ENCODE results near the gene HCRTR1. TPM values are rescaled to one million over a fixed set of nuclear protein-coding genes. Genes with fewer than 3 reads are reported as not detected.

Gene HCRTR1
- total RNA-seq, 4 donors from 2014 or later = 0.45 to 1.8 (median 1.7) TPM; not detected in 1

GRCh38 chr1:31573261-31573660 lies 44.2 kb upstream of the HCRTR1 start:
- 91% methylated on average over 8 of the region's 8 CpGs for WGBS

GRCh38 chr1:31574749-31575368 lies 42.6 kb upstream of the HCRTR1 start:
- no peak for TF ChIP-seq POLR2A (IDR thresholded peaks at IDR 0.05; ENCODE audit: low read depth)
- no peak for TF ChIP-seq POLR2AphosphoS5 (IDR thresholded peaks at IDR 0.05)
- no peak for TF ChIP-seq EP300 (IDR thresholded peaks at IDR 0.05)
- TF ChIP-seq, protein P1, sequence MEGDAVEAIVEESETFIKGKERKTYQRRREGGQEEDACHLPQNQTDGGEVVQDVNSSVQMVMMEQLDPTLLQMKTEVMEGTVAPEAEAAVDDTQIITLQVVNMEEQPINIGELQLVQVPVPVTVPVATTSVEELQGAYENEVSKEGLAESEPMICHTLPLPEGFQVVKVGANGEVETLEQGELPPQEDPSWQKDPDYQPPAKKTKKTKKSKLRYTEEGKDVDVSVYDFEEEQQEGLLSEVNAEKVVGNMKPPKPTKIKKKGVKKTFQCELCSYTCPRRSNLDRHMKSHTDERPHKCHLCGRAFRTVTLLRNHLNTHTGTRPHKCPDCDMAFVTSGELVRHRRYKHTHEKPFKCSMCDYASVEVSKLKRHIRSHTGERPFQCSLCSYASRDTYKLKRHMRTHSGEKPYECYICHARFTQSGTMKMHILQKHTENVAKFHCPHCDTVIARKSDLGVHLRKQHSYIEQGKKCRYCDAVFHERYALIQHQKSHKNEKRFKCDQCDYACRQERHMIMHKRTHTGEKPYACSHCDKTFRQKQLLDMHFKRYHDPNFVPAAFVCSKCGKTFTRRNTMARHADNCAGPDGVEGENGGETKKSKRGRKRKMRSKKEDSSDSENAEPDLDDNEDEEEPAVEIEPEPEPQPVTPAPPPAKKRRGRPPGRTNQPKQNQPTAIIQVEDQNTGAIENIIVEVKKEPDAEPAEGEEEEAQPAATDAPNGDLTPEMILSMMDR (IDR thresholded peaks at IDR 0.05) = no peak
- intact Hi-C loops (cut with DNase I) = no loop called here
- peaks cover 0 to 22% (median 0%) of the 10 kb centered on the region in 4 donors for H3K36me3 ChIP-seq
- peaks cover 46 to 68% (median 58%) of the 10 kb centered on the region in 4 donors for H3K4me1 ChIP-seq
- H3K9me3 ChIP-seq = no peaks in the 10 kb centered on the region
- H3K27ac ChIP-seq (replicated peaks in 1 of 4) = peak overlapping the region; percentile 92 to 96 (median 94)
- H3K27me3 ChIP-seq = no peaks in the 10 kb centered on the region
- 54% methylated on average over 10 of the region's 10 CpGs for WGBS
- H3K4me3 ChIP-seq = no peak overlapping the region
- DNase-seq (ENCODE audit: extremely low spot score) = peak; percentile 84

More at GRCh38 chr1:31573261-31573660, 44.2 kb upstream of the HCRTR1 start:
- no peak for TF ChIP-seq POLR2A (IDR thresholded peaks at IDR 0.05; ENCODE audit: low read depth)
- TF ChIP-seq POLR2AphosphoS5 (IDR thresholded peaks at IDR 0.05) = no peak
- no peak for TF ChIP-seq EP300 (IDR thresholded peaks at IDR 0.05)
- TF ChIP-seq, protein P1 (IDR thresholded peaks at IDR 0.05) = no peak
- peak overlapping the region; percentile 92 to 96 (median 94) for H3K27ac ChIP-seq (replicated peaks in 1 of 4)
- peak; percentile 79 for DNase-seq (ENCODE audit: extremely low spot score)
- H3K4me3 ChIP-seq = no peak overlapping the region
- H3K9me3 ChIP-seq = no peaks in the 10 kb centered on the region
- peaks cover 42 to 57% (median 49%) of the 10 kb centered on the region in 4 donors for H3K4me1 ChIP-seq
- H3K27me3 ChIP-seq = no peaks in the 10 kb centered on the region
- peaks cover 0 to 12% (median 0%) of the 10 kb centered on the region in 4 donors for H3K36me3 ChIP-seq
- intact Hi-C loops (cut with DNase I) = no loop called here

DNA sequence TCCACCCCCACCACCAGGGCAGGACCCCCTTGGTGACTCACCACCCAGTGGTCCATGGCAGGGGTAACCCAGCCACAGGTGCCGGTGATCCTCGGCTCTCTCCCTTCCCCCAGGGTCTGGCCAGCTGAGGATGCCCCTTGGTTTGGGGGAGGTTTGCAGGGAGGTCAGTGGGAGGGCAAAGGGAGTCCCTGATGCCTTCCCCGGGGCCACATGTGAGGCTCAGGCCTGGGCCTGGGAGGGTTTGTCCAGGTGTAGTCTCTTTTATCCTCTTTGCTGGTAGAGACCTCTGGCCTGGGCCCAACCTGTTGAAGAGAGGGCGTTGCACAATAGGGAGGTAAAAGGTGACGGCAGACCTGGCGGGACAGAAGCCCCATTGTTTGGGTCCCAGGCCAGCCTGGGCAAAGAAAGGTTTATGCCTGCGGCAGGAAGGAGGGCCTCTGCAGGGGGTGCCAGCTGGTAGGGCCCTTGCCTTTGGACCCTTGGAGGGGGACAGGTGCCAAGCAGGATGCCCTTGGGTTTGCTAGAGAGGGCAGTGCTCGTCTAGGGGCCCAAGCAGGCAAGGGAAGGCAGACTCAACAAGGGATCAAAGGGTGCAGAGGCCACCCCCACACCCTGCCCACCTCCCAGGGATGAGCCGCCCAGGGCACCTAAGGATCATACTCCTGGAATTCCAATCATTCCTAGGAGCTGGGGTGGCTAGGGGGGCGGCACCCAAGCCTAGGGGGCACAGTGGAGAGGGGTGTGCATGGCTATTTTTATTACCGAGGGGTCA lies 41.9 kb upstream of the HCRTR1 start:
- no peak for DNase-seq (ENCODE audit: extremely low spot score)
- peak overlapping the region; percentile 92 to 96 (median 94) for H3K27ac ChIP-seq (replicated peaks in 1 of 4)
- TF ChIP-seq EP300 (IDR thresholded peaks at IDR 0.05) = no peak
- TF ChIP-seq POLR2A (IDR thresholded peaks at IDR 0.05; ENCODE audit: low read depth) = no peak
- TF ChIP-seq, protein P1 (IDR thresholded peaks at IDR 0.05) = no peak
- 72% methylated on average over 8 of the region's 11 CpGs for WGBS
- H3K36me3 ChIP-seq = peaks cover 0 to 24% (median 0%) of the 10 kb centered on the region in 4 donors
- H3K9me3 ChIP-seq = no peaks in the 10 kb centered on the region
- H3K27me3 ChIP-seq = no peaks in the 10 kb centered on the region
- H3K4me1 ChIP-seq = peaks cover 49 to 75% (median 65%) of the 10 kb centered on the region in 4 donors
- intact Hi-C loops (cut with DNase I) = no loop called here
- H3K4me3 ChIP-seq = peak overlapping the region; percentile 67 to 81 (median 73)

- Histone ChIP-seq H3K27ac (replicated peaks in 1 of 4) (peak within 1 kb of the TSS; percentile 92 to 96 (median 94)), H3K36me3 (peaks cover 0 to 25% (median 0%) of the 10 kb centered on the region in 4 donors), H3K4me3 (peak within 1 kb of the TSS; percentile 67 to 81 (median 73)), H3K27me3 (no peaks in the 10 kb centered on the region), H3K9me3 (no peaks in the 10 kb centered on the region), H3K4me1 (peaks cover 54 to 82% (median 71%) of the 10 kb centered on the region in 4 donors)
- no peak for DNase-seq (ENCODE audit: extremely low spot score)
- 13% methylated on average over 16 of the region's 25 CpGs for WGBS
- intact Hi-C loops (cut with DNase I) = no loop called here
- peak; percentile 81 for TF ChIP-seq POLR2A (IDR thresholded peaks at IDR 0.05; ENCODE audit: low read depth)
- TF ChIP-seq, protein P1 (IDR thresholded peaks at IDR 0.05) = no peak
- TF ChIP-seq POLR2AphosphoS5 (IDR thresholded peaks at IDR 0.05) = peak; percentile 94 to 99
- TF ChIP-seq EP300 (IDR thresholded peaks at IDR 0.05) = no peak
Observed at GRCh38 chr1:31576201-31576669, 41.3 kb upstream of the HCRTR1 start, which contains the start of gene TINAGL1. Gene TINAGL1 (plus strand): TSS chr1:31576515. CDS start chr1:31577149, 634 bp downstream.
